HuH-7.5 (cell line): ENCODE data around the gene SCUBE1.
A peak's percentile ranks its signal among the peaks of the same experiment; 100 is the strongest.

Experiments used
- DNase-seq: peaks from one replicate; pipeline ENCODE4 v3.0.0; 2011; ENCODE audit warnings: low spot score

SCUBE1 gene

DNA sequence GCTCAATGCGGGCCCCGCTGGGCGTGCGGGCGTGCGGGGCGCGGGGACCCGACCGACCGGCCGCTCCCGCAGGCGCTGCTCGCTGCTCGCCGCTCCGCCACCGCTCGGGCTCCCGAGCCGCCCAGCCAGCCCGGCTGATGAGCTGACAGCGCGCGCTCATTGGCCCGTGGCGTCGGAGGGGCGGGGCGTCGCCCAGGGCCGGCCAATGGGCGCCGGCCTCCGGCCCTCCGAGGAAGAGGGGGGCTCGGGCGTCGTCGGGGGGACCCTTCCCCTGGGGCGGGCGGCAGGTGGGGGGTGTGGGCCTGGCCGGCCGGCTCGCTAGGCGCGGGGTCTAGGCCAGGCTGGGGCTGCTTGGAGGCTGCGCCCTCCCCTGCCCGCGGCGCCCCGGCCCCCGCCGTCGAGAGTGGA is at the start of gene SCUBE1:
Gene SCUBE1 (minus strand): TSS at position 111 of the 408 bp plus-strand sequence. CDS start 111 bp downstream, outside the sequence.
- DNase-seq = peak; percentile 74

- peak; percentile 2 for DNase-seq
Measured at GRCh38 chr22:43392385-43392989, 49.3 kb upstream of the SCUBE1 start.

DNA sequence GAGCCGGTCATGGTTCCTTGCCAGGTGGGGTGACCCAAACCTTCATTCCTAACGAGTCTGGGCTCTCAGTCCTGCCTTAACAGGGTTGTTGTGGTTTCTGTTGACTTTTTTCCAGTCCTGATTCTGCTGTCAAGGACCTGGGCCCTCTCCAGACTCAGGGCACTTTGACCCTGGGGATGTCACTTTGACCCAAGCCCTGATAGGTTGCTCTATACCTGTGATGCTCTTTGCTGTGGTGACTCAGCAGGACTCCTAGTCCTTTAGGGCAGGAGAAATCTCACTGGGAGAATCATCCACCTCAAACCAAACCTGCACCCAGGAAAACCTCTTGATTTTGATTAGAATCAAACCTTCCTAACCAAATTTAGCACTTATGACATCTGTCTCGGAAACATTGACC is 48.1 kb upstream of the SCUBE1 start:
- peak; percentile 15 for DNase-seq

DNA sequence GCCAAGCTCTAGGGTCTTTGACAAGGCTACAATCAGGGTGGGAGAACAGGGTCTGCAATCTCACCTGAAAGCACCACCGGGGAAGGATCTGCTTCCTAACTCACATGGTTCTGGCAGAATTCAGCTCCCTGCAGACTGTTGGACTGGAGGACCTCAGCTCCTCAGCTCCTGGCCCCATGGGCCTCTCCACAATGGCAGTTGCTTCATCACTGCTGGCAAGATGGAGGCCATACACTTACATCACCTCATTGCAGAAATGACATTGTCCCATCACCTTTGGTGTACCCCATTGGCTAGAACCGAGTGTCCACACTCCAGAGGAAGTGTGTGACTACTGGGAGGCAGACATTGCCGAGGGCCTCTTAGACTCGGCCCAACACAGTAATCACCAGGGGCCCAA is 47.7 kb upstream of the SCUBE1 start:
- no peak for DNase-seq

GRCh38 chr22:43390166-43390565 is 47.0 kb upstream of the SCUBE1 start:
- DNase-seq = no peak

DNA sequence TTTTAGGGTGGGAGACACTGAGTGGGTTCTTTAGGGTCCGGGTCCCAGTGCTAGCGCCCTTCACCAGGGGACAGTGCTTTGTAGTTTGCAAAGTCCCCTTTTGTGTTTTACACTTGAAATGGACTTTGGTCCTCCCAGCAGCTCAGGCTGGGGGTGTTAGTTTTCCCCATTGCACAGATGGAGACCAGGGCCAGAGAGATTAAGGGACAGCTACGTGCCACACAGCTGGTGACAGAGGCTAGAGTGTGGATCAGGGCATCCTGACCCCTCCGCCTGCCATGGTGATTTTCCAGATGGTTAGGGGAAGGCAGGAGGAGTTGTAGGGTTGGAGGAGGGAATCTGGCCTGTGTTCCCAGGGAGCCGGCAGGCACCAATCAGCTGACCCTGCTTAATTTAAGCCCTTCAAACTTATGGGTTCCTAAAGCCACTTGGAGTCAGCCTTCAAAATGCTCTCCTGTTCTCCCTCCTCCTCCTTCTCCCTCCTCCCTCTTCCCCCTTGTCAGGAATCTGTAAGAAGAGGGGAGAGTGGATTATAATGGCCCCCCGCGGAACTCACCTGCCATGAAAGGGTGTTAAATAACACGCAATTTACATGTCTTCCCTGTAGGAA is 46.2 kb upstream of the SCUBE1 start:
- DNase-seq = no peak

DNA sequence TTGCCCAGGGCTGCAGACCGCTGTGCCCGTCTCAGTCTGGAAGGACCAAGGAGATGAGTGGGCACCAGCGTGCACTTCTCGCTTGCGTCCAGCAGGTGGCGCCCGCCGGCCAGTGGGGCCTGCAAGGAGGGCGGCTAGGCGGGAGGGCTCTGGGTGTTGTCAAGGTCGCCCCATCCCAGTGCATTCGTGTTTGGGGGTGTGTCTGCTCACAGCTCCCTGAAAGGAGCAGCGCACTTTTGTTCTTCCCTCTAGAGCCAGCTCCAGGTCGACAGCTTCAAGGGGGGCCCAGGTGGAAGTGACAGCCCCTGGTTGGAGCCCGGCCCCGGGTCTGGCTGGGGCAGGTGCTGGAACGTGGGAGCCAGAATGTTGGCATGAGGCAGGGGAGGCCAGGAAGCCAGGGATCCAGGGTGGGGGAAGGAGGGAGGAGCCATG is 45.3 kb upstream of the SCUBE1 start:
- DNase-seq = peak; percentile 74

- DNase-seq = no peak
Measured at GRCh38 chr22:43387815-43388214, 44.6 kb upstream of the SCUBE1 start.

- DNase-seq = peak; percentile 75
Measured at GRCh38 chr22:43385770-43386641, 42.8 kb upstream of the SCUBE1 start.

DNA sequence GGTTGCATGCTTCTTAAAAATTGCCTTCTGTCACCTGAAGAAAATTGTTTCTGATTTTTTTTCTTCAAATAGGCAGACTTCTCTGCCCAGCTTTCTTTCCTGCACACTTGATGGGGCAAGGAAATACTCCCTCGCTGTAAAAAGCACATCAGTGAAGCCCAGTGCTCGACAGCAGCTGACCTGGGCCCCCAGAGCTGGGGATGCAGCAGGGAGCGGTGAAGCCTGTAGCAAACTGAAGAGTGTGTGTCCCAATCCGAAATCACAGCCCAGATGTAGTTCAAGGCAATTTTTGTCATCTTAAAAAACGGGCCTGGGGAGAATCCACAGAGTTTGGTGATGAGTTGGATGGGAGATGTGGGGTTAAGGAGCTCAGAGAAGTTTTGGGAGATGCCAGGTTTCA is 41.7 kb upstream of the SCUBE1 start:
- no peak for DNase-seq

- DNase-seq = no peak
Measured at GRCh38 chr22:43381693-43382092, 38.5 kb upstream of the SCUBE1 start.

GRCh38 chr22:43377896-43378704 is 34.9 kb upstream of the SCUBE1 start:
- DNase-seq = no peak

DNA sequence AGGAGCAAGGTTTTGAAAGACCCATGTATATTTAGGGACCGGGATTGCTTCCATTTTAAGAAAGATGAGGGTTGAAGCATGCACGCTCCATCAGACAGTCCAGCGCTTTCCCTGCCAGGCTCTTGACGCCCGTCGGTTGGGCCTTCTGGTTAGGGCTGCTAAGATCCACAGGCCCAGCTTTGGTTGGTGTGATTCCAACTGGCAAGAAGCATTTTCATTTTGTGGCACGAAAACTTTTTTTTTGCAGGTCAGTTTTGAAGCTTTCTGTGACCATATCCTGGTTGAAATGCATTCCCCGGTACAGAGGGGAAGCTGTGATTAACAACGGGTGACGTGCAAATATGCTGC is 34.4 kb upstream of the SCUBE1 start:
- no peak for DNase-seq

GRCh38 chr22:43376765-43377547 is 33.8 kb upstream of the SCUBE1 start:
- no peak for DNase-seq

- no peak for DNase-seq
Measured at GRCh38 chr22:43375951-43376455, 32.8 kb upstream of the SCUBE1 start.

GRCh38 chr22:43370036-43370435 is 26.9 kb upstream of the SCUBE1 start:
- DNase-seq = no peak

DNA sequence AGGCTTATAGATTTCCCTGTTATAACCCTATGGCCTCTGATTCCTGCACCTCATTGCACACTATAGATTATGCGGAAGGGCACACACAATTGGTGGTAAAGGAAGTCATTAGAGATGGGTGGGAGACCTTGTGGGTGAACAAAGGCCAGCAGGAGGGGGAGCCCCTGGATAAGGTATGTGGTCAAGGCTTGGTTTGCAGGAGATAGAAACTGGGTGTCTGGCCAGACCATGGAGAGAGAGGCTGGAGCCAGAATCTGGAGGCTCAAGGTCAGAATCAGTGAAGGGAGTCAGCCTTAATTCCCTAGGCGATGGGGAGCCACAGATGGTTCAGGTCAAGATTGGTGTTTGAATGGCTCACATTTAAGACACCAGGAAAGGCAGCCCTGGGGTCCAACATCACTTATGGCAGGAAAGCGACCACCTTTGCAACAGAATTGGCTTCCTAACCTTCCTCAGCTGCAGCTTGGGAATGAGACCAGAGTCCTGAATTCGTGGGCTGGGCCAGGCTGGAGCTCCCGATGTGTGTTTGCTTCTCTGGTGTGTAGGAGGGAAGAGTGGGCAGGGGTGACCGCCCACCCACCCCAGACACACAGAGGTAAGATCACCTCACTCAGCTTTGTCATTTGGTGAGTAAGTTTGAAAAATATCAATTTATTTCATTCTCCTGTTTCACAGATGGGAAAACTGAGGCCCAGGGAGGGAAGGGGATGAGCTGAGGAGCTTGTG is 22.7 kb upstream of the SCUBE1 start:
- DNase-seq = no peak

GRCh38 chr22:43364169-43364435 is 20.9 kb upstream of the SCUBE1 start:
- DNase-seq = no peak

- no peak for DNase-seq
Measured at GRCh38 chr22:43363315-43364168, 20.4 kb upstream of the SCUBE1 start.

DNA sequence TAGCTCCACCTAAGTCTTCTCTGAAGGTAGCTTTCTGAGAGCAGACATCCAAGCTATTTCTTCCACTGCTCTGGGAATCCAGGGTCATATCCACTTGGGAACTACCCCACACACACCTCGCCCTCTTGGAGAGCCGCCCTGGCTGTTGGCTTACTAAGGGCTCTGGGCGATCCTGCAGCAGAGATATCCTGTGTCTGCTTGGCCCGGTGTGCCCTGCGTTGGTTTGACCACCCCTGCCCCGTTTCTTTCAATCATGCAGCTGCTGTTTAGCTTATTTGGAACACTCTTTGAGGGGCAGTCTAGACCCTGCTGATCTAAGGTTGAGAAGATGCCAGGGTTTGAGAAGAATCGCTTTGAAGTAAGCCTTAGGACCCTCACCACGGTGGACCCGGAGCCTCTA is 17.4 kb upstream of the SCUBE1 start:
- no peak for DNase-seq
